DND-41 (cell line): ENCODE data around the gene TMEM121.

Source experiments
- ATAC-seq: fragments of 200-7000 bp; cut with Tn5 transposase; 3 replicates; pipeline ENCODE4 v1.9.1; 2021; ENCODE audit warnings: low read depth; ENCODE audit not compliant: insufficient read depth
- DNase-seq: peaks from one replicate; pipeline ENCODE4 v3.0.0-alpha.2; 2020
- H2AFZ ChIP-seq: 2 replicates; pipeline ENCODE4 v1.6.0; 2012; ENCODE audit warnings: low read depth, low read length
- H3K27ac ChIP-seq: 2 replicates; pipeline ENCODE4 v1.5.1; 2012; ENCODE audit warnings: low read length, inconsistent platforms
- H3K27me3 ChIP-seq: fragments of 200-600 bp; sonication (generic); 2 replicates; pipeline ENCODE4 v1.6.0; 2012; ENCODE audit warnings: low read length, mild to moderate bottlenecking, inconsistent platforms; ENCODE audit not compliant: insufficient read depth, poor library complexity
- H3K36me3 ChIP-seq: 2 replicates; pipeline ENCODE4 v1.5.1; 2012; ENCODE audit warnings: low read length, inconsistent platforms; ENCODE audit not compliant: insufficient read depth
- H3K4me1 ChIP-seq: 2 replicates; pipeline ENCODE4 v1.5.1; 2012; ENCODE audit warnings: mild to moderate bottlenecking, low read length; ENCODE audit not compliant: insufficient read depth
- H3K4me2 ChIP-seq: 2 replicates; pipeline ENCODE4 v1.6.0; 2012; ENCODE audit warnings: mild to moderate bottlenecking, moderate library complexity, low read length, inconsistent platforms; ENCODE audit not compliant: insufficient read depth
- H3K4me3 ChIP-seq, 2 experiments: fragments of 200-600 bp in 1 of 2; shearing (Covaris generic) in 1 of 2; 2 replicates each; pipeline ENCODE4 v1.5.1; 2012 to 2016; ENCODE audit warnings: inconsistent platforms in 2 of 2, low read length in 2 of 2, mild to moderate bottlenecking in 2 of 2, low read depth in 1 of 2, moderate library complexity in 1 of 2
- H3K79me2 ChIP-seq: 2 replicates; pipeline ENCODE4 v1.6.0; 2012; ENCODE audit warnings: low read length, inconsistent platforms; ENCODE audit not compliant: insufficient read depth
- H3K9ac ChIP-seq: 2 replicates; pipeline ENCODE4 v1.6.0; 2012; ENCODE audit warnings: low read depth, mild to moderate bottlenecking, inconsistent platforms, low read length, moderate library complexity
- H3K9me3 ChIP-seq: 2 replicates; pipeline ENCODE4 v1.5.1; 2012; ENCODE audit warnings: low read length, moderate library complexity, mild to moderate bottlenecking, inconsistent platforms; ENCODE audit not compliant: insufficient read depth, severe bottlenecking
- H4K20me1 ChIP-seq: 2 replicates; pipeline ENCODE4 v1.6.0; 2012; ENCODE audit warnings: low read length; ENCODE audit not compliant: insufficient read depth
- CTCF ChIP-seq: IDR thresholded peaks from 2 replicates; pipeline ENCODE4 v1.5.1; 2012; ENCODE audit warnings: borderline replicate concordance, low read length, moderate library complexity, mild to moderate bottlenecking; ENCODE audit not compliant: poor library complexity, severe bottlenecking; ENCODE audit errors: extremely low read depth
- EZH2 ChIP-seq: IDR thresholded peaks from 3 replicates; pipeline ENCODE4 v1.6.1; 2012; ENCODE audit warnings: borderline replicate concordance, low read depth, mild to moderate bottlenecking, moderate library complexity, low read length, inconsistent platforms; ENCODE audit not compliant: severe bottlenecking

TMEM121 gene

DNA sequence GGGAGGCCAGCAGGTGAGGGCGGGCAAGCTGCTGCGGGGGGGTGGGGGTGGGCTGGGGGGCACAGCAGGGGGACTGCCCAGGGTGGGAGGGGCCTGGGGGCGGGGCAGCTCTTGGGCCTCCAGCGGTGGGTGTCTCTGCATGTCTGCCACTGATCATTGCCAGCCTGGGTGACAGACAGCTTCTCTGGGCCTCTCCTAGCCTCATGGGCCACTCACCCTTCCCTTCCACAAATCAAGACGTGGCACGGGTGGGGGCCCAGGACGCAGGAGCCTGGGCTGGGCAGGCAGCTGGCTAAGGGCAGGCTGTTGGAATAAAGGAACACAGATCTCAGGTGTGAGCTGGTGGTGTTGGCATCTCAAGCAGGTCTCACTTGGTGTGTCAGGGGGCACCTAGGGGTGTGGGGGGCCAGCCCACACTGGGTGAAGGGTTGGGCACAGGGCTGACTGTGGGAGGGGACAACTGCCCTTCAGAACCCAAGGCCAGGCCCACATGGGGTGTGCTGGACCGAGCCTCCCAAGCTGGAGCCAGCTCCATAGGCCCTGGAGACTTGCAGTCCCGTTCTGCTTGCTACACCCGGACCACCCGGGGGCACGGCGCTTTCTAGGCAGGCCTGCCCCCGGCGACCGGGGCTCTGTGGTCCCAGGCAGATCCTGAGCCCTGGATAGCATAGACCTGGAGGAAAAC, 32.3 kb upstream of the TMEM121 start:
- Histone ChIP-seq H2AFZ (no peak overlapping the region), H3K9ac (no peak overlapping the region), H3K36me3 (peaks cover 49% of the 10 kb centered on the region), H4K20me1 (peaks cover 50% of the 10 kb centered on the region), H3K27ac (no peak overlapping the region), H3K4me3 (no peak overlapping the region), H3K9me3 (no peaks in the 10 kb centered on the region), H3K4me1 (peaks cover 27% of the 10 kb centered on the region), H3K27me3 (no peaks in the 10 kb centered on the region), H3K4me2 (no peak overlapping the region), H3K79me2 (peaks cover 13% of the 10 kb centered on the region)
- ATAC-seq (no peak), DNase-seq (peak; percentile 4)
- TF ChIP-seq CTCF = no peak
- no peak for TF ChIP-seq EZH2

DNA sequence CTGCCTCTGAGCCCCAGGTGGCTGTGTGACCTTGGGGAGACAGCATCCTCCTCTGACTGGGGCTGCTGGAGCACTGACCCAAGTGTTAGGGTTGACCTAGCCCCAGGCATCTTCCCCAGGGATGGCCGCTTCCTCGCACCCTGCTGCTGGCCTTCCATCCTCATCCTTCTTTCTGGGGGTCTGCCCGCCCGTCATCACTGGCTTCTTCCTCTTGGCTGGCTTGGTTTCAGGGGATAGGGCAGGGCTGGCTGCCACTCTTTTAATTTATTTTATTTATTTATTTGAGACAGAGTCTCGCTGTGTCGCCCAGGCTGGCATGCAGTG, 31.8 kb upstream of the TMEM121 start:
- H3K27ac ChIP-seq = no peak overlapping the region
- H3K9me3 ChIP-seq = no peaks in the 10 kb centered on the region
- peaks cover 13% of the 10 kb centered on the region for H3K79me2 ChIP-seq
- no peaks in the 10 kb centered on the region for H3K27me3 ChIP-seq
- peaks cover 22% of the 10 kb centered on the region for H3K4me1 ChIP-seq
- no peak for DNase-seq
- H4K20me1 ChIP-seq = peaks cover 51% of the 10 kb centered on the region
- no peak overlapping the region for H3K4me2 ChIP-seq
- H3K36me3 ChIP-seq = peaks cover 52% of the 10 kb centered on the region
- no peak for ATAC-seq
- no peak overlapping the region for H3K9ac ChIP-seq
- no peak overlapping the region for H2AFZ ChIP-seq
- TF ChIP-seq CTCF = no peak
- TF ChIP-seq EZH2 = no peak
- no peak overlapping the region for H3K4me3 ChIP-seq

DNA sequence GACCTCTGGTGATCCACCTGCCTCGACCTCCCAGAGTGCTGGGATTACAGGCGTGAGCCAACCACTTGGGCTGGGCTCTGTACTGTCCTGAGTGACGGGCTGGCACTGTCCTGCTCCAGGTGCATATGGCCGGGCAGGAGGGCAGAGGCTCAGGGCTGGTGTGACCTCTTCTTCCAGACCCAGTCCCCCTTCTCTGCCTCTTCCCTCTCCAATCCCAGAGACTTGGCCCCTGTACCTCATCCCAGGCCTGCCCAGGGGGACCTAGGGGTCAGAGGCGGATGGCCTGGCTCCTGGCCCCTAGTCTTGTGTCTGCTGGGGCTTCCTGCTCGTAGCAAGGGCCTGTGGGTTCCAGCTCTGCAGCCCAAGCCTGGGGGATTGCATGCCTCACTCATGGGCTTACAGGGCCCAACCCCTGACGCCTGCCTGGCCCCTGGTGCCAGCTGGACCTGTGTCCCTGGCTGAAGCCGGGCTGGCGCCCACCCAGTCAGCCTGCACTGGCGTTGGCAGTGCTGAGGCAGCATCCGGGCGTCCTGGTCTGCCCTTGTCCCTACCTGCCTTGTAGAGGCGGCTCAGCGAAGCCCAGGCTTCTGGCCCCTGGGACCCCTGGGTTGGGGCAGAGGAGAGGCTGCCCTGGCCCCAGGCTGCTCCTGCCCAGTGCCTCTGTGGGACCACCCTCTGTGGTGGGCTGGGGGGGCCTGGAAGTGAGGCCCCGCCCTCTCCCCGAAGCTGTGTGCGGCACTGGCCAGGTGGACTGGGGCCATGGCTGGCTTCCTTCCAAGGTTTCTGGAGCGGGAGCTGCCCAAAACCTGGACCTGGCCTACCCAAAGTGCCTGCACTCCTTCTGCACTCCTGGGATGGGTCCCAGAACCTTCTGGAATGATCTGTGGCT, 31.0 kb upstream of the TMEM121 start:
- no peak for TF ChIP-seq CTCF
- no peak for TF ChIP-seq EZH2
- Histone ChIP-seq H4K20me1 (peaks cover 58% of the 10 kb centered on the region), H3K4me2 (no peak overlapping the region), H3K27me3 (no peaks in the 10 kb centered on the region), H3K9ac (no peak overlapping the region), H3K4me1 (peaks cover 22% of the 10 kb centered on the region), H3K4me3 (no peak overlapping the region), H3K79me2 (peaks cover 13% of the 10 kb centered on the region), H3K9me3 (no peaks in the 10 kb centered on the region), H3K36me3 (peaks cover 52% of the 10 kb centered on the region), H2AFZ (no peak overlapping the region), H3K27ac (no peak overlapping the region)
- DNase-seq (peak; percentile 4), ATAC-seq (no peak)
